IPS-15b (cell line): ENCODE measurements around the gene CHPF.

ENCODE experiments used
- H3K27me3 ChIP-seq: one replicate; pipeline ENCODE4 v1.6.1; 2013; ENCODE audit warnings: low read length; ENCODE audit not compliant: control insufficient read depth, insufficient read depth
- H3K36me3 ChIP-seq: one replicate; pipeline ENCODE4 v1.6.1; 2013; ENCODE audit warnings: low read length; ENCODE audit not compliant: control insufficient read depth, insufficient read depth
- H3K4me1 ChIP-seq: one replicate; pipeline ENCODE4 v1.6.1; 2013; ENCODE audit warnings: mild to moderate bottlenecking, low read length; ENCODE audit not compliant: control insufficient read depth, insufficient read depth
- H3K4me3 ChIP-seq: one replicate; pipeline ENCODE4 v1.5.1; 2013; ENCODE audit warnings: low read depth, low read length
- H3K9ac ChIP-seq: one replicate; pipeline ENCODE4 v1.6.1; 2013; ENCODE audit warnings: low read depth, mild to moderate bottlenecking, low read length
- H3K9me3 ChIP-seq: one replicate; pipeline ENCODE4 v1.6.1; 2013; ENCODE audit warnings: mild to moderate bottlenecking, low read length; ENCODE audit not compliant: control insufficient read depth, insufficient read depth

The CHPF gene

GRCh38 chr2:219543596-219544358, at the start of gene CHPF, which contains the start of gene TMEM198:
Gene CHPF, minus strand, starts transcription at chr2:219543809. Its CDS starts 271 bp downstream, at chr2:219543538.
Gene TMEM198, plus strand, starts transcription at chr2:219544028. Its CDS starts 700 bp downstream, at chr2:219544728.
- H3K36me3 ChIP-seq: peaks cover 24% of the 10 kb centered on the region
- H3K4me3 ChIP-seq: peak within 1 kb of the TSS; percentile 81
- H3K27me3 ChIP-seq: peaks cover 25% of the 10 kb centered on the region
- H3K9me3 ChIP-seq: no peaks in the 10 kb centered on the region
- H3K9ac ChIP-seq: peak within 1 kb of the TSS; percentile 70
- peaks cover 7% of the 10 kb centered on the region for H3K4me1 ChIP-seq

DNA sequence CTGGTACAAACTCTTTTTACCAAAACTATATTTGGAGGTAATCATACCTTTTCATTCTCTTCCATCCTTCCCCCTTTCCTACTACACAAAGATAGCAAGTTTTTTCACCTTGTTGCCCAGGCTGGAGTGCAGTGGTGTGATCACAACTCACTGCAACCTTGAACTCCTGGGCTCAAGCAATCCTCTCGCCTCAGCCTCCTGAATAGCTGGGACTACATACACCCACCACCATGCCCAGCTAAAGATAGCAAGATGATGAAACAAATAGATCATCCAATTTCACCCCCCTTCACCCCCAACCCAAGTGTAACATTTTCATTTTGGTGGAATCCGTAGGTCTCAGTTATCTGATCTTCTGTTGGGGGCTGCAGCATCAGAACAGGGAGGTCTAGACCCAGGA, 49.5 kb upstream of the CHPF start:
- H3K36me3 ChIP-seq: no peaks in the 10 kb centered on the region
- H3K9ac ChIP-seq: no peak overlapping the region
- no peaks in the 10 kb centered on the region for H3K9me3 ChIP-seq
- no peaks in the 10 kb centered on the region for H3K27me3 ChIP-seq
- H3K4me1 ChIP-seq: peaks cover 2% of the 10 kb centered on the region
- H3K4me3 ChIP-seq: no peak overlapping the region

GRCh38 chr2:219592736-219593135, 49.1 kb upstream of the CHPF start:
- Histone ChIP-seq H3K27me3 (no peaks in the 10 kb centered on the region), H3K9ac (no peak overlapping the region), H3K4me3 (no peak overlapping the region), H3K9me3 (no peaks in the 10 kb centered on the region), H3K4me1 (peaks cover 2% of the 10 kb centered on the region), H3K36me3 (no peaks in the 10 kb centered on the region)

GRCh38 chr2:219591091-219591490, 47.5 kb upstream of the CHPF start:
- H3K4me1 ChIP-seq: peaks cover 2% of the 10 kb centered on the region
- no peaks in the 10 kb centered on the region for H3K9me3 ChIP-seq
- no peak overlapping the region for H3K4me3 ChIP-seq
- H3K27me3 ChIP-seq: peaks cover under 1% of the 10 kb centered on the region
- H3K9ac ChIP-seq: no peak overlapping the region
- no peaks in the 10 kb centered on the region for H3K36me3 ChIP-seq

DNA sequence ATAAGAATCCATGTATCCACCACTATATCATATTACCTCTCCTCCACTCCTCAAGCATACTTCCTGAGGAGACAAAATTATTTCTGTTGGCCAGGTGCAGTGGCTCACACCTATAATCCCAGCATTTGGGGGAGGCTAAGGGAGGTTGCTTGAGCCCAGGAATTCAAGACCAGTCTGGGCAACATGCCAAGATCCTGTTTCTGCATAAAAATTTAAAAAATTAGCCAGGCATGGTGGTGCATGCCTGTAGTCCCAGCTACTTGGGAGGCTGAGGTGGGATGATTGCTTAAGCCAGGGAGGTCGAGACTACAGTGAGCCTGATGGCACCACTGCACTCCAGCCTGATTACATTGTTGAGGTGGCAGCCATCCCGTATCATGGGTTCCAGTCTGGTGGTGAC, 37.7 kb upstream of the CHPF start:
- Histone ChIP-seq H3K9ac (no peak overlapping the region), H3K4me1 (peaks cover 15% of the 10 kb centered on the region), H3K27me3 (peaks cover 12% of the 10 kb centered on the region), H3K9me3 (no peaks in the 10 kb centered on the region), H3K4me3 (no peak overlapping the region), H3K36me3 (no peaks in the 10 kb centered on the region)

GRCh38 chr2:219578811-219579613, 35.4 kb upstream of the CHPF start:
- Histone ChIP-seq H3K4me1 (peaks cover 19% of the 10 kb centered on the region), H3K27me3 (peaks cover 15% of the 10 kb centered on the region), H3K9me3 (no peaks in the 10 kb centered on the region), H3K9ac (no peak overlapping the region), H3K4me3 (no peak overlapping the region), H3K36me3 (no peaks in the 10 kb centered on the region)

DNA sequence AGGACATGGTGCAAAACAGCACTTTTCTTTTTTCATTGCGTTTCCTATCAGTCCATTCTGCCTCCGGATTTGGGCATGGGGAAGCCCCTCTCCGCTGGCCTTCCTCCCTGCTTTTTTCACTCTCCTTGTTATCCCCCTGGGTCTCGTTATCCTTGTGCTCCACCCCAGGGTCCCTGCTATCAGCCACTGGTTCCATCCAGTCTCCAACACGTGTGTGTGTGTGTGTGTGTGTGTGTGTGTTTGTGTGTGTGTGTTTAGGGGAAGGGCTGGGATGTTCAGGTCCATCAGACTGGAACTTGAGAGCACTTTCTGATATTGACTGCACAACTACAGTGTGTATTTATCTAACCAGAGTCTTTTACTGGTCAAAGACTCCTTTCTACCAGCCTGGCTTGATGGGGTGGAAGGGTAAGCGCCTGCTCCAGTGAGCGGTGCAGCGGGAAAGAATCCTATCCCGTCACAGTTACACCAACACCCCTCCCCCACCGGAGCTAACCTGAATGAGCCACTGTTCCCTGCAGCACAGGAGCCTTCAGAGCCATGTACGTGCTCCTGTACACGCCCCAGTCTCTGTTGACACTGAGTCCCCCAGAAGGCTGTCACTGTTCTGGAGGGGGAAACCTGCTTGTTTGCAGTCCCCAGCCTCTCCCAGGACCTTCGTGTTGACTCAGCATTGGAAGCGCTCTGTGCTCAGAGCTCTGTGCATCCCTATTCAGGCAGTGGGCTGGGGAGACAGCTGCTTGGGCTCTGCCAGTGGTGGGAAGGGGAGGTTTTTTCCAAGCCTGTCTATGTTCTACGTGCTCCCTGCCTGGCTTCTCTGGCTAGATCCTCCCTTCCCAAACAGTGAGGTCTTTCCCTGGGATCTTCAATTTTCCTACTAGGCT, 33.1 kb upstream of the CHPF start:
- Histone ChIP-seq H3K4me1 (peaks cover 24% of the 10 kb centered on the region), H3K4me3 (peak overlapping the region; percentile 36), H3K27me3 (peaks cover 17% of the 10 kb centered on the region)

GRCh38 chr2:219575566-219576504, 32.2 kb upstream of the CHPF start:
- no peaks in the 10 kb centered on the region for H3K9me3 ChIP-seq
- H3K27me3 ChIP-seq: peaks cover 17% of the 10 kb centered on the region
- no peak overlapping the region for H3K4me3 ChIP-seq
- H3K4me1 ChIP-seq: peaks cover 24% of the 10 kb centered on the region
- no peak overlapping the region for H3K9ac ChIP-seq
- H3K36me3 ChIP-seq: no peaks in the 10 kb centered on the region

More for the DNA sequence above, 33.1 kb upstream of the CHPF start:
- H3K9me3 ChIP-seq: no peaks in the 10 kb centered on the region
- no peak overlapping the region for H3K9ac ChIP-seq
- H3K36me3 ChIP-seq: no peaks in the 10 kb centered on the region

DNA sequence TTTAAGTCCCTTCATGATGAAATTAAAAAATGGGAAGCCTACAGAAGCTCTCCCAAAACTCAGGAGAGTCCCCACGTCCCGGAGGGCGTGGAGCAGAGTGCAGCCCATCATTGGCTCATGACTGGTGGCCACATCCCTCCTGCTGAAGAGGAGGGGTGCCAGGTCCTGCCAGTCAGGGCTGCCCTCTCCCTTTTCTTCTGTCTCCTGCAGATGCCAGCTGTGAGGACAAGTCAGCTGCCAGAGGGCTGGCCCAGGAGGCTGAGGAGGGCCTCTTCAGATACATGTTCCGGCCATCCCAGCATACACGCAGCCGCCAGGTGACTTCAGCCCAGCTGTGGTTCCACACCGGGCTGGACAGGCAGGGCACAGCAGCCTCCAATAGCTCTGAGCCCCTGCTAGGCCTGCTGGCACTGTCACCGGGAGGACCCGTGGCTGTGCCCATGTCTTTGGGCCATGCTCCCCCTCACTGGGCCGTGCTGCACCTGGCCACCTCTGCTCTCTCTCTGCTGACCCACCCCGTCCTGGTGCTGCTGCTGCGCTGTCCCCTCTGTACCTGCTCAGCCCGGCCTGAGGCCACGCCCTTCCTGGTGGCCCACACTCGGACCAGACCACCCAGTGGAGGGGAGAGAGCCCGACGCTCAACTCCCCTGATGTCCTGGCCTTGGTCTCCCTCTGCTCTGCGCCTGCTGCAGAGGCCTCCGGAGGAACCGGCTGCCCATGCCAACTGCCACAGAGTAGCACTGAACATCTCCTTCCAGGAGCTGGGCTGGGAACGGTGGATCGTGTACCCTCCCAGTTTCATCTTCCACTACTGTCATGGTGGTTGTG, 31.1 kb upstream of the CHPF start:
- Histone ChIP-seq H3K27me3 (peaks cover 22% of the 10 kb centered on the region), H3K4me1 (peaks cover 25% of the 10 kb centered on the region), H3K36me3 (no peaks in the 10 kb centered on the region), H3K9me3 (no peaks in the 10 kb centered on the region), H3K4me3 (no peak overlapping the region), H3K9ac (no peak overlapping the region)

GRCh38 chr2:219573166-219573565, 29.6 kb upstream of the CHPF start:
- no peak overlapping the region for H3K4me3 ChIP-seq
- no peak overlapping the region for H3K9ac ChIP-seq
- H3K4me1 ChIP-seq: peaks cover 28% of the 10 kb centered on the region
- H3K9me3 ChIP-seq: no peaks in the 10 kb centered on the region
- no peaks in the 10 kb centered on the region for H3K36me3 ChIP-seq
- peaks cover 30% of the 10 kb centered on the region for H3K27me3 ChIP-seq
